Measurements from ENCODE around the gene KCNIP4.

GRCh38 chr4:21366840-21367239, 581.7 kb downstream of the KCNIP4 start:
- TF ChIP-seq CTCF (IDR thresholded peaks at IDR 0.05) (no peak), POLR2A (IDR thresholded peaks at IDR 0.05) (no peak)

Measured in heart left ventricle (tissue), 13 donors.